ENCODE data around the gene ZKSCAN5. TPM values are rescaled to one million over a fixed set of nuclear protein-coding genes. Genes with fewer than 3 reads are reported as not detected.

The ZKSCAN5 gene
- total RNA-seq, 2 donors from 2014 or later, result 5.1 to 10.2 TPM

DNA sequence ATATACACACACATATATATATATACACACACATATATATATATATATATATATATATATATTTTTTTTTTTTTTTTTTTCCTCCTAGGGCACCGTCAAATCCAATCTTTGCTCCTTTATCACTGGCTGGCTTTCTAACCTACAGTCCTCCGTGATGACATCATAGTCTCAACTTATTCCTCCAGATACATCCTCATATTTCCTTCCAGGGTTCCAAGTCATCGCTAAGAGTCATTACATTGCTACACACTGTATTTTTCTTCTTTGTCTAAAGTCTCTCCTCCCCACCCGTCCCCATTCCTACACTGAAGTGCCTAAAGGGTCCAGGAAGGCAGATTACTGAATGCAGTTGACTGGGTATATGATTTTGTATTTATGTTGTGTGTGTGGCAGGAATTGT lies 48.6 kb downstream of the ZKSCAN5 start:
- TF ChIP-seq, protein P1, sequence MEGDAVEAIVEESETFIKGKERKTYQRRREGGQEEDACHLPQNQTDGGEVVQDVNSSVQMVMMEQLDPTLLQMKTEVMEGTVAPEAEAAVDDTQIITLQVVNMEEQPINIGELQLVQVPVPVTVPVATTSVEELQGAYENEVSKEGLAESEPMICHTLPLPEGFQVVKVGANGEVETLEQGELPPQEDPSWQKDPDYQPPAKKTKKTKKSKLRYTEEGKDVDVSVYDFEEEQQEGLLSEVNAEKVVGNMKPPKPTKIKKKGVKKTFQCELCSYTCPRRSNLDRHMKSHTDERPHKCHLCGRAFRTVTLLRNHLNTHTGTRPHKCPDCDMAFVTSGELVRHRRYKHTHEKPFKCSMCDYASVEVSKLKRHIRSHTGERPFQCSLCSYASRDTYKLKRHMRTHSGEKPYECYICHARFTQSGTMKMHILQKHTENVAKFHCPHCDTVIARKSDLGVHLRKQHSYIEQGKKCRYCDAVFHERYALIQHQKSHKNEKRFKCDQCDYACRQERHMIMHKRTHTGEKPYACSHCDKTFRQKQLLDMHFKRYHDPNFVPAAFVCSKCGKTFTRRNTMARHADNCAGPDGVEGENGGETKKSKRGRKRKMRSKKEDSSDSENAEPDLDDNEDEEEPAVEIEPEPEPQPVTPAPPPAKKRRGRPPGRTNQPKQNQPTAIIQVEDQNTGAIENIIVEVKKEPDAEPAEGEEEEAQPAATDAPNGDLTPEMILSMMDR (IDR thresholded peaks at IDR 0.05), result no peak
- no peaks in the 10 kb centered on the region for H3K9me3 ChIP-seq
- H3K4me3 ChIP-seq, result no peak overlapping the region
- no peak overlapping the region for H3K27ac ChIP-seq
- H3K27me3 ChIP-seq (replicated peaks; ENCODE audit: insufficient read depth), result no peaks in the 10 kb centered on the region
- ATAC-seq (ENCODE audit: insufficient number of reproducible peaks, low FRiP score, low read depth) (no peak), DNase-seq (ENCODE audit: low spot score) (no peak)
- H3K36me3 ChIP-seq, result peaks cover 3% of the 10 kb centered on the region
- peaks cover 6 to 21% of the 10 kb centered on the region in 2 donors for H3K4me1 ChIP-seq (ENCODE audit: control insufficient read depth in 1 of 2, low read depth in 2 of 2)

DNA sequence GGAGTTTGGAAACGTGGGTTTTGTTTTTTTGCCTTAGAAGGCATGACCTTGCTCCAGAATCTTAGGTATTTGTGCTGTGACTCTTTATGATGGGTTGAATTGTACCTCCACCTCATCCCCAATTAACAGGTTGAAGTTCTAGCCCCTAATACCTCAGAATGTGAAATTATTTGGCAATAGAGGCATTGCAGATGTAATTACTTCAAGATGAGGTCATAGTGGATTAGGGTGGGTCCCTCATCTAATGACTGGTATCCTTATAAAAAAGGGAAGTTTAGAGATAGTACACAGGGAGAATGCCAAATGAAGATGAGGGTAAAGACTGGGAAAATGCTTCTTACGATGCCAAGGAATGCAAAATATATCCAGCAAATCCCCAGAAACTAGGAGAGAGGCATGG lies 50.5 kb downstream of the ZKSCAN5 start:
- Histone ChIP-seq H3K27me3 (replicated peaks; ENCODE audit: insufficient read depth) (no peaks in the 10 kb centered on the region), H3K27ac (no peak overlapping the region), H3K4me1 (ENCODE audit: control insufficient read depth in 1 of 2, low read depth in 2 of 2) (peaks cover 11 to 29% of the 10 kb centered on the region in 2 donors), H3K4me3 (no peak overlapping the region), H3K36me3 (no peaks in the 10 kb centered on the region), H3K9me3 (no peaks in the 10 kb centered on the region)
- ATAC-seq (ENCODE audit: insufficient number of reproducible peaks, low FRiP score, low read depth) (no peak), DNase-seq (ENCODE audit: low spot score) (no peak)
- TF ChIP-seq, protein P1 (IDR thresholded peaks at IDR 0.05), result no peak

DNA sequence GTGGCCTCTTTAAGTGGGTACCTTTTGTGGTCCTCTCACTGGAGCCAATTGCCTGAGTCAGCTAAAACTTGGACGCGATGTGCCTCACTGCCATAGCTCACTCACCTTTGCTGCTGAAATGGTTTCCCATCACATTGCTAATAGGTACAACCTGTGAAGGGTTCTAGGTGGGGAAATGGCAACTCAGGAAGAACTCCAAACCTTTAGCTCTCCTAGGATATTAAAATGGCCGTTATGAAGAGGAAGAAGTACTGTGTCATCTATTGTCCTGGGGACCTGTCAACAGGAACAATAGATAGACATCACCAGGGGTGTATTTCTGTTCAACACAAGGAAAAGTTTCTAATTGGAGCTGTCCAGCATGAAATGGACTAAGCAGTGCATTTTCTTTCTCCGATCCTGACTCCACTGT lies 52.7 kb downstream of the ZKSCAN5 start:
- Histone ChIP-seq H3K4me1 (ENCODE audit: control insufficient read depth in 1 of 2, low read depth in 2 of 2) (peaks cover 11 to 34% of the 10 kb centered on the region in 2 donors), H3K27me3 (replicated peaks; ENCODE audit: insufficient read depth) (no peaks in the 10 kb centered on the region), H3K27ac (peak overlapping the region; percentile 95 to 99), H3K36me3 (peaks cover 18% of the 10 kb centered on the region), H3K4me3 (peak overlapping the region; percentile 87), H3K9me3 (no peaks in the 10 kb centered on the region)
- TF ChIP-seq, protein P1 (IDR thresholded peaks at IDR 0.05), result no peak
- ATAC-seq (ENCODE audit: insufficient number of reproducible peaks, low FRiP score, low read depth), result no peak
- DNase-seq (ENCODE audit: low spot score), result no peak

DNA sequence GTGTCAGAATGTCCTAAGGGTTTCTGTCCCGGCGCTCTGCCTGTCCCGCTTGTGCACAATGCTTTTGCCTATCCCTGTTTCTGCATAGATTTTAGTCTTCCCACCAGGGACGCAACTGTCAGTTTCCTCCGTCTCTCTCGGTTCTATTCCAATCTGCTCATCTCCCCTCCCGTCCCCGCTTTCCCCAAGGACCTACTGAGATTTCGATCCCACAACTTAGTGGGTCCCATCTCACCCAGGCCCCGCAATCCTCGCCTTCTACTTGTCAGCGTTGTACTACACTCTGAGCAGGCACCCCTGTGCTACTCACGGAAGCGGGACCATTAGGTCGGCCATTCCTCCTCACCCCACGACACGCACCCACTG lies 53.5 kb downstream of the ZKSCAN5 start:
- no peak for ATAC-seq (ENCODE audit: insufficient number of reproducible peaks, low FRiP score, low read depth)
- TF ChIP-seq, protein P1 (IDR thresholded peaks at IDR 0.05), result no peak
- DNase-seq (ENCODE audit: low spot score), result no peak
- Histone ChIP-seq H3K4me3 (peak overlapping the region; percentile 87), H3K4me1 (ENCODE audit: control insufficient read depth in 1 of 2, low read depth in 2 of 2) (peaks cover 11 to 34% of the 10 kb centered on the region in 2 donors), H3K36me3 (peaks cover 26% of the 10 kb centered on the region), H3K9me3 (no peaks in the 10 kb centered on the region), H3K27me3 (replicated peaks; ENCODE audit: insufficient read depth) (no peaks in the 10 kb centered on the region), H3K27ac (peak overlapping the region; percentile 95 to 99)

DNA sequence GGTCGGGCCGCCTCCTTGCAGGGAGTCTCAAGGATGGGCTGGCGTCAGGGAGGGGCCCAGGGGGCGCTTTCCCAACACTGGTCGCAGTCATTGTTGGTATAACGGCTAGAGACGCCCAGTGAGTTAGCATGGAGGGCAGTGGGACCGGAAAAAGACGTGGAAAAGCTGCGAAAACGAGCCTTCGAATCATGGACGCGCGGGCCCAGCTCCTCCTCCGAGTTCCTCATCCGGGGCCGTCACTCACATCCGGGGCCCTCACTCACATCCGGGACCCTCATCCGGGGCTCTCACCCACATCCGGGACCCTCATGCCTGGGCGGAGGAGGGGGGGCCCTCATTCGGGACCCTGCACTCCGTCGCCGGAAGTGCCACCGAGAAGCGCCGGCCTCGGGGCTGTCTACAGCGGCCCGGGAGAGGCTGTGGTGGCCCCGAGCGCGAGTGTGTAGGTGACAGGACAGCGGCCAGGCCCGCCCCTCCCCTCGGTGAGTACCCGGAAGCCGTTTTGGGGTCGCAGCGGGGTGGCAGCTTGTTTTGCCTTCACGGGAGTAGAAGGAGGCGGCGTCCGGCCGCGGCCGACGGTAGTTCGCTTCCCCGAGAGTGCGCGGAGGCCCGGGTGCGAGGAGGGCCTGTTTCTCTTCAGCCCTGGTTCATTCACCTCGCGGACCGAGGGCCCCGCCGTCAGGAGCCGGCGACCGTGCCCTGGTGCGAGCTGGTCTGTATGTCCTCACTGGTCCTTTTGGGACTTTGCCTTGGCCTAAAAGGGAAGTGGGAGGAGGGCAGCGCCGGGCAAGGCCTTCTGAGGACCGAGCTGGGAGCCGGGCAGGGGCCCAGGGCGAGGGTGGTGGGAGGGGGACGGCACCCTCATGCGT lies 54.1 kb downstream of the ZKSCAN5 start, which contains the start of gene ZNF655:
Gene ZNF655 (plus strand): TSS at position 337 of the 869 bp plus-strand sequence. CDS start 1,918 bp downstream, outside the sequence.
- H3K4me1 ChIP-seq (ENCODE audit: control insufficient read depth in 1 of 2, low read depth in 2 of 2), result peaks cover 11 to 34% of the 10 kb centered on the region in 2 donors
- peaks cover 29% of the 10 kb centered on the region for H3K36me3 ChIP-seq
- peak within 1 kb of the TSS; percentile 87 for H3K4me3 ChIP-seq
- TF ChIP-seq, protein P1 (IDR thresholded peaks at IDR 0.05), result no peak
- H3K9me3 ChIP-seq, result no peaks in the 10 kb centered on the region
- H3K27me3 ChIP-seq (replicated peaks; ENCODE audit: insufficient read depth), result no peaks in the 10 kb centered on the region
- peak; percentile 91 for ATAC-seq (ENCODE audit: insufficient number of reproducible peaks, low FRiP score, low read depth)
- DNase-seq (ENCODE audit: low spot score), result peak; percentile 80
- H3K27ac ChIP-seq, result peak within 1 kb of the TSS; percentile 95 to 99

All from thoracic aorta (tissue), 2 donors.